GM18867 (cell line): ENCODE data around the gene KHK.
A peak's percentile ranks its signal among the peaks of the same experiment; 100 is the strongest.

Experiments
- ATAC-seq: cut with Tn5 transposase; IDR thresholded peaks from one replicate; pipeline ENCODE4 v1.9.1; 2021; ENCODE audit warnings: mild to moderate bottlenecking, moderate library complexity; ENCODE audit not compliant: unreplicated experiment

Gene KHK

GRCh38 chr2:27126252-27126710 lies 39.7 kb downstream of the KHK start:
- ATAC-seq, result no peak

DNA sequence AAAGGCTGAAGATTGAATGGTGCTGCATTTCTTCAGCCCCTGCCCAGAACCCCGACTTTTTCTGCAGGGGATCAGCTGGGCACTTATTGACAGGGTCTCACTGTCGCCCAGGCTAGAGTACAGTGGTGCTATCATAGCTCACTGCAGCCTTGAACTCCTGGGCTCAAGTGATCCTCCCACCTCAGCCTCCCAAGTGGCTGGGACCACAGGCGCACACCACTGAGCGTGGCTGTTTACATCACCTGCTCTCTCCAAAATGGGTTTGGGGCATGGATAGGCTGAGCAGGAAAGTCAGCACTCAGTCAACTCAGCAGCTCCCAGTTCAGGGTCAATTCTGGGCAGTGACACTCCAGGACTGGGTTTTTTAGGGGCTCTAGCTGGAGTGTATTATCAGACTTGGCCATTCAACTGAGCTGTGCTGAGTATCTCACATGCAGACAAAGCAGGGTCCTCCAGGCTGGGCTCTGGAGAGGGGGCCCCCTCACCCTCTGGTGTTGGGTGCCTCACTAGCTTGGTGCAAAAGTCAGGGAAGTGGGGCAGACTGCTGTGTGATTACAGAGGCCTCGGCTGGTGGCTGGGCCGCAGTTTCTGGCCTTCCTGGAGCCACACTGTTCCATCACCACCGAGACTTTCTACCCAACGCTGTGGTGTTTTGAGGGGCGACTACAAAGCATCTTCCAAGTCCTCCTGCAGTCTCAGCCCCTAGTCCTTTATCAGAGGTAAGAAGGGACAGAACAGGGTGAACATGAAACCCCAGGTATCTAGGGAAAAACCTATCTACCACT lies 41.5 kb downstream of the KHK start:
- ATAC-seq, result no peak

DNA sequence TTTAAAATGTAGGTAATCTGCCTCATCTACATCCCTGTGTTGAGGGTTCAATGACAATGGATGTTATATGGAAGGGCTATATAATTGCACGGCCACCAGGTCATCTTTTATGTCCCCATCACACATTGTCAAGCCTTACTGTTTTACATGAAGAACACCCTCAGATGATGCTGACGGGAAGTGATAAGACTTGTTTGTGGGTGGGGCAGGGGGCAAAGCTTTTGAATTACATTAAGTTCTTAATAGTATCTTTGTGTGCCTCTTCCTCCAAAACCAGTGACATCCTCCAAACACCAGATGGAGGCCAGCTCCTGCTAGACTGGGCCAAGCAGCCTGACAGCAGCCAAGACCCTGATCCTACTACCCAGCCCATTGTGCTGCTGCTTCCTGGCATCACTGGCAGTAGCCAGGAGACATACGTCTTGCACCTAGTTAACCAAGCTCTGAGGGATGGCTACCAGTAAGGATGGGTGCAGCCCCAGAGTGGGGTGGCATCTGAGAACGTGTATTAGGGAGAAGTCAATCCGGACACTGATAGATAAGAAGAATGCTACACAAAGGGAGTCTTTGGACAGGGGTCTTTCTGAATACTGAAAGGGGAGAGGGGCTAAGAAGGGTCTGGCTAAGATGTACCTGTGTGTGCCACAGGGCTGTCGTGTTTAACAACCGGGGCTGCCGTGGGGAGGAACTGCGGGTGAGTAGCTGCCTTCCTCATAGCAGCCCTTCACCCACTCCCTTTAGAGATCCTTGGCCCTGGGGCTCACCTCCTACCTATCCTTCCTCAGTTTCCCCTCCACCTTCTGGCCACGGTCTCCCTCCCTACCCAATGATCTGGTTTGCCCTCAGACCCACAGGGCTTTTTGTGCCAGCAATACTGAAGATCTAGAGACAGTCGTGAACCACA lies 42.3 kb downstream of the KHK start:
- ATAC-seq, result no peak

- no peak for ATAC-seq
These were observed 43.8 kb downstream of the KHK start for GRCh38 chr2:27130396-27130795.

GRCh38 chr2:27131429-27131828 lies 44.9 kb downstream of the KHK start:
- no peak for ATAC-seq

DNA sequence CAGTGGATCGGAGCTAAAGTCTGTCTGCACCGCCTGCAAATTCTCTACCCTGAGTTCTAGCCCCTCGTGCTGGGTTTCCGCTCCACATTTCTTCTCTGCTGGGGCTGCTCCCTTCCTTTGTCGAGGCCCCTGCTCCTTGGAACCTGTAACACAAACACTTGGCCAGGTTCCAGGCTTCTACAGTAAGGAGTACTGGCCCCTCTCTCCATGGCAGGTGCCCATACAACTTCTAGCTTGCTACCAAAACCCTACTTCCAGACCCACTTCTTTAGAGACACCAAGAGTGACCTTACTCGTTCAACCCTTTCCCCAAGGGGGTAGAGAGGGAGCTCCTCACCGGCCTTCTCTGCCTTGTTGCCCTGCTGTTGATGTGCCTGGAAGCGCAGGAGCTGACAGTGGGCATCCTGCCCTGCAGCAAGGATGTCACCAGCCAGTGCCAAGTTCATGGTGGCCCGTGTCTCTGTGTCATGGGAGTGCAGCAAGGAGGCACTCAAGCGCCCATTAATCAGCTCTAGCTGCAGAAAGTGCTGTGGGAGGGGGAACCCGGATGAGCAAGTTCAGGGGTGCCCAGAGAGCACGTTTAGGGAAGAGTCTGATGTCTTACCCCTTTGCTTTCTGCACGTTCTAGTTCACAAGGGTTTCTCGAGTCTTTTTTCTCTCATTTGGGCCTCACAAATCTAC lies 46.8 kb downstream of the KHK start:
- no peak for ATAC-seq

GRCh38 chr2:27133905-27134780 lies 47.6 kb downstream of the KHK start, which contains the start of gene PREB:
TSS of gene PREB (minus strand) at chr2:27134636. CDS start at chr2:27134421, 215 bp downstream.
- ATAC-seq, result peak; percentile 88

DNA sequence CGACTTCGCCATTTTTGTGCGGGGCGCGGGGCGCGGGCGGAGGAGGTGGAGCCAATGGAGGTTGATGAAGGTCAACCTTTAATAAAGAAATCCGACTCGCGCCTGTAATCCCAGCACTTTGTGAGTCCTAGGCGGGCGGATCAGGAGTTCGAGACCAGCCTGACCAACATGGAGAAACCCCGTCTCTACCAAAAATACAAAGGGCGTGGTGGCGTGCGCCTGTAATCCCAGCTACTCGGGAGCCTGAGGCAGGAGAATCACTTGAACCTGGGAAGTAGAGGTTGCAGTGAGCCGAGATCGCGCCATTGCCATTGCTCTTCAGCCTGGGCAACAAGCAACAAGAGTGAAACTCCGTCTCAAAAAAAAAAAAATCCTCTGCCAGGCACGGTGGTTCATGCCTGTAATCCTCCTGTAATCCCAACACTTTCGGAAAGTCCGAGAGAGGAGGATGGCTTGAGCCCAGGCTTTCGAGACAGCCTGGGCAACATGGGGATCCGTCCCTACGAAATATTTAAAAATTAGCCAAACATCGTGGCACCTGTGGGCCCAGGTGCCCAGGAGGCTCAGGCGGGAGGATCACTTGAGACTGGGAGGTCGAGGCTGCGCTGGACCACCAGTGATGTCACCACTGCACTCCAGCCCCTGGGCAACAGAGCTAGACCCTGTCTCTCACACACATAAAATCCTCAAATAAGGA lies 48.4 kb downstream of the KHK start:
- ATAC-seq, result no peak

DNA sequence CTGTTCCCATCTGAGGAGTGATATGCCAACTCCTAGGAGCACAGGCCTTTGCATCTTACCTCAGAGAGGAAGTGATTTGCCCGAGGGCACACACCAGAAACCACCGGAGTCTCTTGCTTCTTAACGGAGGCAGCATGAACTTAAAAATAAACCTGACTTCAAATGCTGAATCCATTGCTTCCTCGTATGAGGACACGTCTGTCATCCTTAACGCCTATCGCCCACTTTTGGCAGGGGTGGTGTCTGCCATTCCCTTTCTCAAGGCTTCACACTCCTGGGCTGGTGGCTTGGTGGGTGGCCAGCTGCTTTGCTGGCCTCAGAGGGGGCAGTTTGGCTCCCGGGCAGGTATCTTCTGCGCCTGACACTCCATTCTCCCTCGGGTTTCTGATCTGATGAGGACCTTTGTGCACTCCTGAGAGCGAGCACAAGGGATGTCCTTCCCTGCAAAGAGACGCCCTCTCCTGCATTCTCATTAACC lies 48.9 kb downstream of the KHK start:
- no peak for ATAC-seq

GRCh38 chr2:27136751-27137150 lies 50.2 kb downstream of the KHK start:
- no peak for ATAC-seq

- ATAC-seq, result no peak
These were observed 50.9 kb downstream of the KHK start for GRCh38 chr2:27137322-27137935.

- no peak for ATAC-seq
These were observed 51.5 kb downstream of the KHK start for GRCh38 chr2:27138111-27138510.

GRCh38 chr2:27139310-27139709 lies 52.7 kb downstream of the KHK start, which contains the start of gene PRR30:
TSS of gene PRR30 (minus strand) at chr2:27139410. CDS start at chr2:27138329, 1,081 bp downstream.
- no peak for ATAC-seq

- ATAC-seq, result no peak
These were observed 56.7 kb downstream of the KHK start for GRCh38 chr2:27143285-27143684.

DNA sequence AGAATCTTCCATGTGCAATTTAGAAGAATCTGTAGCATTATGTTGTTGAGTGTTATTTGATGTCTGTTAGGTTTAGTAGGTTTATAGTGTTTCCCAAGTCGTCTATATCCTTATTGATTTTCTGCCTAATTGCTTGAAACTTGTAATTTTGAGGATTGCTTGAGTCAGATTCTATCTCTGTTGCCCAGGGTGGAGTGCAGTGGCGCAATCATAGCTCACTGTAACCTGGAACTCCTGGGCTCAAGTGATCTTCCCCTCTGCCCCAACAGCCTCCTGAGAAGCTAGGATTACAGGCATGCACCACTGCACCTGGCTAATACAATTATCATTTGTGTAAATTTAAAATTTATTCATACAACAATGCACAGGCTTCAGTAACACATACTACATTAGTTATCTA lies 59.1 kb downstream of the KHK start:
- ATAC-seq, result no peak

- ATAC-seq, result no peak
These were observed 61.4 kb downstream of the KHK start for GRCh38 chr2:27147935-27148334.

DNA sequence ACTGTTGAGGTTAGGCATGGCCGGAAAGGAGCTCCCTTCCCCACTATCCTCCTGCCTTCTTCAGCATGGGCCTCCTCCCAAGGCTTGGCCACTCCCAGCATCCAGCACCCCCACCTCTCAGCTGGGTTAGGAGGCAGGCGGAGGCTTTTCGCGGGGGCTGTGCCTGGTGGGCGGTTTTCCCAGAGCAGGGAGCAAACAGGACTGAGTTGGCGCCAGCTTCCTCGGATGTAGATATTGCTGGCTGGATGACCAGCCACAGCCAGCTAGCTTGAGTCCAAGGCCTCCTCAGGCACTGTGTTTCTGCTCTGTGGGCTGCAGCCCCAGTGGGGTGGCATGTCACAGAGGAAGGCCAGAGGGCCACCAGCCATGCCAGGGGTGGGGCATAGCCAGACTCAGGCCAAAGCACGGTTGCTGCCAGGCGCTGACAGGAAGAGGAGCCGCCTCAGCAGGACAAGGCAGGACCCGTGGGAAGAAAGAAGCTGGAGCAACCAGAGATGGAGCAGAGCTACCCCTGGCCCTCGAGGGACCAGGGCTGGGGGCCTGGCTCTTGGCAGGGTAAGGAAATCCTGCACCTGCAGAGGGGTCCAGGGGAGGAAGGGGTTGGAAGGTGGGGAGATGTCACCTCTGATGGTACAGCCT lies 62.3 kb downstream of the KHK start, which contains the start of gene TCF23:
Gene TCF23, plus strand, starts transcription at position 204 of the 639 bp plus-strand sequence. Its CDS starts 130 bp downstream, at position 334.
- no peak for ATAC-seq
